ENCODE results near the gene PPP2R2C.

Gene PPP2R2C

GRCh38 chr4:6501171-6501570 is 28.8 kb upstream of the PPP2R2C start (continued):
- TF ChIP-seq, protein P1, sequence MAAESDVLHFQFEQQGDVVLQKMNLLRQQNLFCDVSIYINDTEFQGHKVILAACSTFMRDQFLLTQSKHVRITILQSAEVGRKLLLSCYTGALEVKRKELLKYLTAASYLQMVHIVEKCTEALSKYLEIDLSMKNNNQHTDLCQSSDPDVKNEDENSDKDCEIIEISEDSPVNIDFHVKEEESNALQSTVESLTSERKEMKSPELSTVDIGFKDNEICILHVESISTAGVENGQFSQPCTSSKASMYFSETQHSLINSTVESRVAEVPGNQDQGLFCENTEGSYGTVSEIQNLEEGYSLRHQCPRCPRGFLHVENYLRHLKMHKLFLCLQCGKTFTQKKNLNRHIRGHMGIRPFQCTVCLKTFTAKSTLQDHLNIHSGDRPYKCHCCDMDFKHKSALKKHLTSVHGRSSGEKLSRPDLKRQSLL (tag by site-specific recombination; IDR thresholded peaks at IDR 0.05), result no peak
- no peak for TF ChIP-seq ZNF174 (tag by site-specific recombination; IDR thresholded peaks at IDR 0.05)
- no peak for TF ChIP-seq ZBTB7A (tag by site-specific recombination; IDR thresholded peaks at IDR 0.05; ENCODE audit: low read depth)
- TF ChIP-seq ZNF785 (tag by site-specific recombination; IDR thresholded peaks at IDR 0.05), result no peak

GRCh38 chr4:6500481-6501140 is 28.2 kb upstream of the PPP2R2C start:
- Histone ChIP-seq H3K27ac (ENCODE audit: extremely low read depth, low read depth, low read length) (no peak overlapping the region), H3K9me3 (ENCODE audit: control insufficient read depth, insufficient read depth, low read depth, low read length) (no peaks in the 10 kb centered on the region), H3K36me3 (ENCODE audit: control insufficient read depth in 2 of 2, insufficient read depth in 1 of 2, low read length in 2 of 2) (no peaks in the 10 kb centered on the region), H3K4me1 (ENCODE audit: control insufficient read depth, insufficient read depth, low read length) (no peaks in the 10 kb centered on the region), H3K4me3 (ENCODE audit: low read depth, low read length) (no peak overlapping the region)
- ChIA-PET CTCF (interaction anchor here (0.8 kb wide), 1 partner anchor 12 kb away, joined by 3 read pairs; no protein-coding TSS in a partner anchor), POLR2A (no interaction called here)
- TF ChIP-seq ZNF302 (tag by site-specific recombination; IDR thresholded peaks at IDR 0.05; ENCODE audit: low read depth) (no peak), ZNF555 (tag by site-specific recombination; conservative IDR thresholded peaks at IDR 0.05) (no peak), ZNF610 (tag by site-specific recombination; IDR thresholded peaks at IDR 0.05; ENCODE audit: borderline replicate concordance) (no peak), ZNF548 (tag by site-specific recombination; IDR thresholded peaks at IDR 0.05) (no peak), ZNF18 (tag by site-specific recombination; IDR thresholded peaks at IDR 0.05) (no peak), PRDM6 (tag by site-specific recombination; IDR thresholded peaks at IDR 0.05) (no peak), ZNF48 (tag by site-specific recombination; IDR thresholded peaks at IDR 0.05) (no peak), ZNF140 (tag by site-specific recombination; IDR thresholded peaks at IDR 0.05) (no peak), ZNF174 (tag by site-specific recombination; IDR thresholded peaks at IDR 0.05) (no peak), ZNF404 (tag by site-specific recombination; IDR thresholded peaks at IDR 0.05) (no peak), ZNF37A (tag by site-specific recombination; IDR thresholded peaks at IDR 0.05) (no peak), ZNF600 (tag by site-specific recombination; IDR thresholded peaks at IDR 0.05) (no peak), WT1 (tag by site-specific recombination; IDR thresholded peaks at IDR 0.05) (no peak), ZSCAN30 (tag by site-specific recombination; IDR thresholded peaks at IDR 0.05) (no peak), ZBTB7A (tag by site-specific recombination; IDR thresholded peaks at IDR 0.05; ENCODE audit: low read depth) (no peak), GLIS2 (tag by site-specific recombination; IDR thresholded peaks at IDR 0.05) (no peak)

DNA sequence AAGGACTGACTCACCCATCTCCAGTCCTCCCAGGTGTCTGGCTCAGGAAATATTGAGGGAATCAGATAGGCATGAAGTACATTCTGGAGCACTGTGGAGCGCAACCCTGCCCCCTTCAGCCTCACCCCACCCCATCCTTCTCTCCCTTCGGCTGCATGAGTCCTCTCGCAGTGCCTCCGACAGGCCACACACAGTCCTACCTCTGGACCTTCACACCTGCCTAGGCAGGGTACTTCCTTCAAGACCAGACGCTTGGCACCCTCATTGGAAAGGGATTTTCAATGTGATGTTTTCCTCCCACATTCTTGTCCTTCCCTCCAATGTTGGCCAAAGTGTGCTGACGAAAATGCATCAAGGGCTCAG is 26.8 kb upstream of the PPP2R2C start:
- Histone ChIP-seq H3K4me1 (ENCODE audit: control insufficient read depth, insufficient read depth, low read length) (no peaks in the 10 kb centered on the region), H3K9me3 (ENCODE audit: control insufficient read depth, insufficient read depth, low read depth, low read length) (no peaks in the 10 kb centered on the region), H3K4me3 (ENCODE audit: low read depth, low read length) (no peak overlapping the region), H3K27ac (ENCODE audit: extremely low read depth, low read depth, low read length) (no peak overlapping the region), H3K36me3 (ENCODE audit: control insufficient read depth in 2 of 2, insufficient read depth in 1 of 2, low read length in 2 of 2) (no peaks in the 10 kb centered on the region)
- ChIA-PET CTCF (no interaction called here), POLR2A (no interaction called here)
- TF ChIP-seq ZFP69B (tag by site-specific recombination; IDR thresholded peaks at IDR 0.05) (no peak), HOXD13 (CRISPR knock-in tag; IDR thresholded peaks at IDR 0.05; ENCODE audit: borderline replicate concordance) (no peak), ZNF747 (tag by site-specific recombination; IDR thresholded peaks at IDR 0.05) (no peak), ZXDB (tag by site-specific recombination; IDR thresholded peaks at IDR 0.05) (no peak), ZNF776 (tag by site-specific recombination; IDR thresholded peaks at IDR 0.05; ENCODE audit: borderline replicate concordance) (no peak), ZSCAN23 (tag by site-specific recombination; IDR thresholded peaks at IDR 0.05) (no peak), KLF8 (tag by site-specific recombination; IDR thresholded peaks at IDR 0.05) (no peak), KLF1 (tag by site-specific recombination; IDR thresholded peaks at IDR 0.05) (no peak), ZNF354C (tag by site-specific recombination; IDR thresholded peaks at IDR 0.05; ENCODE audit: borderline replicate concordance, low read depth) (no peak), GLIS2 (tag by site-specific recombination; IDR thresholded peaks at IDR 0.05) (no peak)
